ENCODE measurements around the gene ST6GAL1. TPM values are rescaled to one million over a fixed set of nuclear protein-coding genes. Genes with fewer than 3 reads are reported as not detected.

Gene ST6GAL1
- total and polyA plus RNA-seq, 10 of the 15 experiments (the other 5 are each of a cell fraction or from before 2014, with no cell fraction given): 74.2 to 248 (median 149) TPM

GRCh38 chr3:186964616-186965015, 34.3 kb downstream of the ST6GAL1 start:
- RAD21 ChIA-PET (ENCODE audit: unreplicated experiment): interaction anchor here (1.0 to 1.7 kb wide), 3 partner anchors 25 to 52 kb away, joined by 3 to 6 read pairs (median 4); no protein-coding TSS in a partner anchor
- in situ Hi-C loops (cut with MboI): no loop called here
- WGBS (ENCODE audit: insufficient coverage, insufficient replicate concordance, low lambda C conversion rate, missing lambda C conversion rate): 56% methylated on average over 9 of the region's 9 CpGs
- ATAC-seq (no peak; the same call in 1 of the 3 replicates), DNase-seq (ENCODE audit: low read depth, low spot score) (no peak), FAIRE-seq (no peak)
- Histone ChIP-seq H3K36me3 (ENCODE audit: control insufficient read depth in 2 of 2, insufficient read depth in 2 of 2, low read length in 1 of 2) (peaks cover 10 to 21% of the 10 kb centered on the region in 2 experiments), H3K4me2 (ENCODE audit: control insufficient read depth, insufficient read depth) (peak overlapping the region; percentile 56), H3K27me3 (replicated peaks in 1 of 2; ENCODE audit: control insufficient read depth in 2 of 2, insufficient read depth in 2 of 2, low read length in 1 of 2) (no peaks in the 10 kb centered on the region), H3K27ac (ENCODE audit: control insufficient read depth, insufficient read depth) (peak overlapping the region; percentile 57), H3K79me2 (ENCODE audit: control insufficient read depth, insufficient read depth, low read length) (peaks cover 8% of the 10 kb centered on the region), H3K4me3 (no peak overlapping the region), H3K9me3 (replicated peaks; ENCODE audit: control insufficient read depth, insufficient read depth, low read length) (no peaks in the 10 kb centered on the region), H4K20me1 (ENCODE audit: control insufficient read depth, insufficient read depth) (no peaks in the 10 kb centered on the region), H3K4me1 (ENCODE audit: control insufficient read depth, insufficient read depth, low read length) (peaks cover 29% of the 10 kb centered on the region), H3K9ac (ENCODE audit: control insufficient read depth, insufficient read depth, low read length) (no peak overlapping the region; the same call in 1 of the 2 replicates), H2AFZ (ENCODE audit: control insufficient read depth, low read depth, low read length) (no peak overlapping the region)
- CTCF ChIA-PET: no interaction called here
- no peak for TF ChIP-seq IKZF1 (conservative IDR thresholded peaks at IDR 0.05)
- no peak for TF ChIP-seq YBX1 (IDR thresholded peaks at IDR 0.05)
- TF ChIP-seq EGR1 (IDR thresholded peaks at IDR 0.05; ENCODE audit: borderline replicate concordance in 1 of 2, low read depth in 2 of 2, low read length in 2 of 2): no peak
- no peak for TF ChIP-seq CHD1 (IDR thresholded peaks at IDR 0.05; ENCODE audit: low read depth, low read length)
- no peak for TF ChIP-seq IKZF2 (IDR thresholded peaks at IDR 0.05)
- no peak for TF ChIP-seq FOXK2 (IDR thresholded peaks at IDR 0.05)
- TF ChIP-seq SMC3 (IDR thresholded peaks at IDR 0.05; ENCODE audit: borderline replicate concordance, low read length): no peak
- TF ChIP-seq BHLHE40 (IDR thresholded peaks at IDR 0.05; ENCODE audit: borderline replicate concordance in 1 of 2, low read depth in 2 of 2, low read length in 1 of 2): no peak
- no peak for TF ChIP-seq SMAD5 (IDR thresholded peaks at IDR 0.05; ENCODE audit: low read depth)
- TF ChIP-seq GABPA (IDR thresholded peaks at IDR 0.05; ENCODE audit: low read depth): no peak
- no peak for TF ChIP-seq BRCA1 (IDR thresholded peaks at IDR 0.05; ENCODE audit: low read depth, low read length)
- TF ChIP-seq RAD51 (IDR thresholded peaks at IDR 0.05): no peak
- TF ChIP-seq NFXL1 (IDR thresholded peaks at IDR 0.05; ENCODE audit: borderline replicate concordance): no peak
- no peak for TF ChIP-seq HSF1 (IDR thresholded peaks at IDR 0.05; ENCODE audit: low read depth, low read length)
- no peak for TF ChIP-seq RB1 (IDR thresholded peaks at IDR 0.05; ENCODE audit: borderline replicate concordance)
- no peak for TF ChIP-seq MXI1 (IDR thresholded peaks at IDR 0.05; ENCODE audit: low read depth, low read length)
- TF ChIP-seq WRNIP1 (IDR thresholded peaks at IDR 0.05; ENCODE audit: borderline replicate concordance, low read depth, low read length): no peak
- BruUV-seq (replicated peaks): no TSS peak
- intact Hi-C loops (cut with micrococcal nuclease; ENCODE audit: unreplicated experiment): no loop called here
- SMC1A ChIA-PET (ENCODE audit: uncharacterized antibody, unreplicated experiment): interaction anchor here (1.0 to 1.8 kb wide), 4 partner anchors 24 to 57 kb away, joined by 3 to 8 read pairs (median 4); no protein-coding TSS in a partner anchor
- POLR2A ChIA-PET: interaction anchor here (0.6 kb wide), 1 partner anchor 82 kb away, joined by 3 read pairs; no protein-coding TSS in a partner anchor

Data from GM12878 (cell line).